Measurements from ENCODE around the gene CCDC12.

DNA sequence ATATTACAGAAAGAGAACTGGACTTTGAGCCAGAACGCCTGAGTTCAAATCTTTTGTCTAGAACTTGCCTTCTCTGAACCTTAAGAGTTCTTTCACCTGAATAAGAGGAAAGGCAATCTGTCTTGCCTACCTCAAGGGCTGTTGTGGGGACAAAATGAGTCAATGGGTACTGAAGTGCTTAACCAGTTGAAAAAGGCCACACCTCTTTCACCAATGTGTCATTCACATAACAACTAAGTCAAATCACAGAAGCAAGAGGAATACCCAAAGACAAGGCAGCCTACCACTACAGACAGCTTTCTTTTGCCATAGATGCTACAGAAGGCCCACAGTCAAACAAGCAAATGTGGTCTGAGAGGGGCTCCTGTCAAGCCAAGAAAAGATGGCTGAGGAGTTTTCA is 42.7 kb upstream of the CCDC12 start:
- no peak for TF ChIP-seq ZFX (IDR thresholded peaks at IDR 0.05)
- TF ChIP-seq, protein P1, sequence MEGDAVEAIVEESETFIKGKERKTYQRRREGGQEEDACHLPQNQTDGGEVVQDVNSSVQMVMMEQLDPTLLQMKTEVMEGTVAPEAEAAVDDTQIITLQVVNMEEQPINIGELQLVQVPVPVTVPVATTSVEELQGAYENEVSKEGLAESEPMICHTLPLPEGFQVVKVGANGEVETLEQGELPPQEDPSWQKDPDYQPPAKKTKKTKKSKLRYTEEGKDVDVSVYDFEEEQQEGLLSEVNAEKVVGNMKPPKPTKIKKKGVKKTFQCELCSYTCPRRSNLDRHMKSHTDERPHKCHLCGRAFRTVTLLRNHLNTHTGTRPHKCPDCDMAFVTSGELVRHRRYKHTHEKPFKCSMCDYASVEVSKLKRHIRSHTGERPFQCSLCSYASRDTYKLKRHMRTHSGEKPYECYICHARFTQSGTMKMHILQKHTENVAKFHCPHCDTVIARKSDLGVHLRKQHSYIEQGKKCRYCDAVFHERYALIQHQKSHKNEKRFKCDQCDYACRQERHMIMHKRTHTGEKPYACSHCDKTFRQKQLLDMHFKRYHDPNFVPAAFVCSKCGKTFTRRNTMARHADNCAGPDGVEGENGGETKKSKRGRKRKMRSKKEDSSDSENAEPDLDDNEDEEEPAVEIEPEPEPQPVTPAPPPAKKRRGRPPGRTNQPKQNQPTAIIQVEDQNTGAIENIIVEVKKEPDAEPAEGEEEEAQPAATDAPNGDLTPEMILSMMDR (conservative IDR thresholded peaks at IDR 0.05), result no peak
